CMK (cell line): ENCODE measurements around the gene NLRP12.
A peak's percentile ranks its signal among the peaks of the same experiment; 100 is the strongest.
"Not testable (repeated sequence)": the region's sequence is repeated elsewhere in the genome, so short reads cannot be mapped to it uniquely, and the experiment has no call there.

ENCODE experiments used
- DNase-seq: peaks from one replicate; pipeline ENCODE4 v3.0.0-alpha.2; 2010; ENCODE audit warnings: low read depth

NLRP12 gene, protein sequence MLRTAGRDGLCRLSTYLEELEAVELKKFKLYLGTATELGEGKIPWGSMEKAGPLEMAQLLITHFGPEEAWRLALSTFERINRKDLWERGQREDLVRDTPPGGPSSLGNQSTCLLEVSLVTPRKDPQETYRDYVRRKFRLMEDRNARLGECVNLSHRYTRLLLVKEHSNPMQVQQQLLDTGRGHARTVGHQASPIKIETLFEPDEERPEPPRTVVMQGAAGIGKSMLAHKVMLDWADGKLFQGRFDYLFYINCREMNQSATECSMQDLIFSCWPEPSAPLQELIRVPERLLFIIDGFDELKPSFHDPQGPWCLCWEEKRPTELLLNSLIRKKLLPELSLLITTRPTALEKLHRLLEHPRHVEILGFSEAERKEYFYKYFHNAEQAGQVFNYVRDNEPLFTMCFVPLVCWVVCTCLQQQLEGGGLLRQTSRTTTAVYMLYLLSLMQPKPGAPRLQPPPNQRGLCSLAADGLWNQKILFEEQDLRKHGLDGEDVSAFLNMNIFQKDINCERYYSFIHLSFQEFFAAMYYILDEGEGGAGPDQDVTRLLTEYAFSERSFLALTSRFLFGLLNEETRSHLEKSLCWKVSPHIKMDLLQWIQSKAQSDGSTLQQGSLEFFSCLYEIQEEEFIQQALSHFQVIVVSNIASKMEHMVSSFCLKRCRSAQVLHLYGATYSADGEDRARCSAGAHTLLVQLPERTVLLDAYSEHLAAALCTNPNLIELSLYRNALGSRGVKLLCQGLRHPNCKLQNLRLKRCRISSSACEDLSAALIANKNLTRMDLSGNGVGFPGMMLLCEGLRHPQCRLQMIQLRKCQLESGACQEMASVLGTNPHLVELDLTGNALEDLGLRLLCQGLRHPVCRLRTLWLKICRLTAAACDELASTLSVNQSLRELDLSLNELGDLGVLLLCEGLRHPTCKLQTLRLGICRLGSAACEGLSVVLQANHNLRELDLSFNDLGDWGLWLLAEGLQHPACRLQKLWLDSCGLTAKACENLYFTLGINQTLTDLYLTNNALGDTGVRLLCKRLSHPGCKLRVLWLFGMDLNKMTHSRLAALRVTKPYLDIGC

DNA sequence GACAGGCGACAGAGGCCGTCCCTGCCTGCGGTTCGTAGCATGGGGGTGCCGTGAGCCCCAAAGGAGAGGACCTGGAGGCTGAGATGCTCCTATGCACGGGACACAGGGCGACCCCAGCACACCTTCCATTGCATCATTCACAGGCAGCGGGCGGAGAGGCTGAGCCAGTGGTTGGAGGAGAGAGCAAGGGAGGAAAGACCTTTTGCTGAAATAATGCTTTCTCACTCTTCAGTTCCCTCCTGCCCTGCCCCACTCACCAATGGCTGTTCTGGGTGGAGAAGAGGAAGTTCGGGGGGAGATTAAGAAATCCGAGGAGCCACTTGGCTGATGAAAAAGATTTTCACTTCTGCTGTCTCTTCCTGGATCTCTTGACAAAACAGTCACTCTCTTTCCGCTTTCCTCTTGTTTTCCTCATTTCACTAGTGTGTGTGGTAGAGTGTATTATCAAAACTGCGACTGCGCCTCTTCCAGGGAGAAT, at the start of gene NLRP12:
TSS of gene NLRP12 (minus strand) at position 181 of the 478 bp plus-strand sequence. CDS start at position 41, 140 bp downstream.
- no peak for DNase-seq

DNA sequence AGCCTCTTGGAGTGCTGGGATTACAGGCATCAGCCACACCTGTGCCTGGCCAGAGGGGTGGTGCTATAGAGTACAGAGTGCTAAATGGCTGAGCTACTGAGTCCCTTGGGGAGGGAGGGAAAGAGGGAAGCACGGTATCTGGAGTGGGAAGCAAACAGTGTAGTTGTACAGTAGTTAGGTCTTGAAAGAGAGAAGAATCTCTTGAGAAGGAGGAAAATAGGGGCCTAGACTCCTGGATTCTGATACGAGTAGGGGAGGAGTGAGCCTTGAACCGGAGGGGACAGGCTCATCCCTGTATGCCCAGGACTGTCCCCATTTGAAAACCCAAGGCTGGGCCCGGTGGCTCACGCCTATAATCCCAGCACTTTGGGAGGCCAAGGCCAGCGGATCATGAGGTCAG, 48.6 kb upstream of the NLRP12 start:
- no peak for DNase-seq

DNA sequence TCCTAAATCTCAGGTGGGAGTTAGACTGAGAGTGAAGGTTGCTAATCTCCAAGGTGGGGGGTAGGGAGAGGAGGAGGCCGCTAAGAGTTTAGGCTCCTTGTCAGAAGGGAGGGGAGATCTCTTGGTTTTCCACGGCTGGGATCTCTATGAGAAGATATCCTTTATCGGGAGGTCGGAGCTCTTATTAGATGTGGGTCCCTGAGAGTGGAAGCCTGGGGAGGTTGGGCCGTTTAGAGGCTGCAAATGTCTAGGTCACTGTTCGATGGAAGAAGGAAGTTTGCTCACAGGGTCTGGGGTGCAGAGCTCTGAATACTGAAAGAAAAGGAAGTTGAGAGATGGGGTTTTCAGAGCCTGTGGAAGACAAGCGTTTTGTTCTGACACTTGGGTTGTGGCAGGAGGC, 47.3 kb upstream of the NLRP12 start:
- no peak for DNase-seq

DNA sequence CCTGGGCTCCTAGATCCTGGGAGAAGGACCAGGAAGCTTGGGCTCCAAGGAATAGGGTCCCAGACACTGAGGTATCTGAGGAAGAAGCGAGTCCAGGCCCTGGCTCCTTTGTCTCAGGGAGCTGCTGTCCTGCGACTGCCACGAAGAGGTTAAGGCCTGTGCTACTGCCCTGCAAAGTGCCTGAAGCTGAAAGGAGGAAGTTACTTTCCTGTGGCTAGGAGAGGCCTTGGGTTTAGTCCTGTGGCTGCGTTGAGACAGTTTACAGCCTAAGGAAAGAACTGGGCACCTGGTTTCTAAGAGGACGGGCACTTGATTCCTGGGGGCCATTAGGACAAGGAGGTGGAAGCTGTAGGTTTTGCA, 46.4 kb upstream of the NLRP12 start:
- no peak for DNase-seq

DNA sequence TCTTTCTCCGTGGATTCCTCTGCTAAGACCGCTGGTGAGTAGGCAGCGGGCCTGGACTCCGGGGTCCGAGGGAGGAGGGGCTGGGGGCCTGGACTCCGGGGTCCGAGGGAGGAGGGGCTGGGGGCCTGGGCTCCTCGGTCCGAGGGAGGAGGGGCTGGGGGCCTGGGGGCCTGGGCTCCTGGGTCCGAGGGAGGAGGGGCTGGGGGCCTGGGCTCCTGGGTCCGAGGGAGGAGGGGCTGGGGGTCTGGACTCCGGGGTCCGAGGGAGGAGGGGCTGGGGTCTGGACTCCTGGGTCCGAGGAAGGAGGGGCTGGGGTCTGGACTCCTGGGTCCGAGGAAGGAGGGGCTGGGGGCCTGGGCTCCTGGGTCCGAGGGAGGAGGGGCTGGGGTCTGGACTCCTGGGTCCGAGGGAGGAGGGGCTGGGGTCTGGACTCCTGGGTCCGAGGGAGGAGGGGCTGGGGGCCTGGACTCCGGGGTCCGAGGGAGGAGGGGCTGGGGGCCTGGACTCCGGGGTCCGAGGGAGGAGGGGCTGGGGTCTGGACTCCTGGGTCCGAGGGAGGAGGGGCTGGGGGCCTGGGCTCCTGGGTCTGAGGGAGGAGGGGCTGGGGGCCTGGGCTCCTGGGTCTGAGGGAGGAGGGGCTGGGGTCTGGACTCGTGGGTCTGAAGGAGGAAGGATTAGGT, 45.8 kb upstream of the NLRP12 start:
- not testable (repeated sequence) for DNase-seq

DNA sequence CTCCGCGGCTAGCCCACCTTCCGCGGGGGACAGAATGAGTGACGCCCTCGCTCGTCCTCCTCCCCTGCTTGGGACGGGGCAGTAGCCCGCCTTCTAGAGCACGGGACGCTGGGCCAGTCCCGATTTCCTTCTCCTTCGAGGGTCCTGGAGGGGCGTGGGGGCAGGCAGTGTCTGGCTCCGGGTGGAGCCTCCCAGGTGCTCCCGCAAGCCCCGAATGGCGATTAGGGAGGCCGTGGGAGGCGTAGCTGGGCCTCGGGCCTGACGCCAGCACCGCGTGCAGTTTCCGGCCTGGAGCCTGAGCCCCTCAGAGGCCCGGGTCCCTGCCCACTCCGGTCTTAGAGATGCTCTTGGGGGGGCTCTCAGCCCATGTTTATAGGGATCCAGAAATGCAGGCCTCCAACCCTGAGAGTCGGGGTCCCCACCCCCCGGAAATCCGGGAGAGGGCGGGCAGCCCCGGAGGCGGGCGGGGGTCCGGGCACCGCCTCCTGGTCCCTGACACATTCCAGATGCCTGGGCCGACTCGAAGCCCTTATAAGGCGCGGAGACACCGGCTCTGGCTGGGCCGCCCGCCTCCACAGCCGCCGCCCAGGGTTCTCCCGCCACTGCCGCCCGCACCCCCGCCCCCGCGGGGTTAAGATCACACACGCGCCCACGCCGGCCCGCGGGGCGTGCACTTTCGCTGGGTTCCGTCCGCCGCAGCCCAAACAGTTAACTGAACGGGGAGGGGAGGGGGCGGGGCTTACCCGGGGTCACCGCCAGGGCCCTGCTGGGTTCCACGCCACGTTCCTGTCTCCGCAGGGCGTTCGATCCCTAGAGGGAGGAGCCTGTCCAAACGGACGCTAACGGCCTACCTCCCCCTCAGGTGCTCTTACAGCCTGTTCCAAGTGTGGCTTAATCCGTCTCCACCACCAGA, 45.0 kb upstream of the NLRP12 start:
- peak; percentile 94 for DNase-seq

DNA sequence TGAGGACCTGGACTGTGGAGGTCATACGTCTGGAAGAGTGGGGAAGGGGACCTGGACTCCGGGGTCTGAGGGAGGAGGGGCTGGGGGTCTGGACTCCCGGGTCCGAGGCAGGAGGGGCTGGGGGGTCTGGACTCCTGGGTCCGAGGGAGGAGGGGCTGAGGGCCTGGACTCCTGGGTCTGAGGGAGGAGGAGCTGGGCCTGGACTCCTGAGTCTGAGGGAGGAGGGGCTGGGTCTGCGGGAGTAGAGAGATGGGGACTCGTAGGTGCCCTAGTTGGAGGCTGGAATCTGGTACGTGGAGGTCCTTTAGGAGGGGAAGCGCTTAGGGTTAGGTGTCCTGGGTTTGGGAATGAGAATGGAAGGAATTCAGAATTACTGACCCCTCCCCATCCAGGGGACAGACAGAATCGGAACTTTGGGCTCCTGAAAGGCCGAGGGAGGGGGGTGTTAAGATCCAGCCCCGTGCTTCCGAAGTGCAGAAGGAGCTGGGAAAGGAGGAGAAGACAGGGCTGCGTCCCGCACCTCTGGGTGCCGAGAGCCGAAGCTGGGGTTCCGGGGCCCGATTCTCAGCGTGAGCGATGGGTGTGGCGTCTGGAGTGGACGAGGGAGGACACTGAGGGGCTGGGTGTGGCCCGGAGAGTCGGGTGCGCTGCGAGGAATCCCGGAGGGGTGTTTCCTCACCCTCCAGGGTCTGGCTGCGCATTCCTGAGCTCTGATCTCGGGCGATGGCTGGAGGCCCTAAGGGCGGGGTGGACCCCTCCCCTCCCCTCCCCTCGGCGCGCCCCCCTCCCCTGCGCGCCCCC, 44.2 kb upstream of the NLRP12 start:
- no peak for DNase-seq

DNA sequence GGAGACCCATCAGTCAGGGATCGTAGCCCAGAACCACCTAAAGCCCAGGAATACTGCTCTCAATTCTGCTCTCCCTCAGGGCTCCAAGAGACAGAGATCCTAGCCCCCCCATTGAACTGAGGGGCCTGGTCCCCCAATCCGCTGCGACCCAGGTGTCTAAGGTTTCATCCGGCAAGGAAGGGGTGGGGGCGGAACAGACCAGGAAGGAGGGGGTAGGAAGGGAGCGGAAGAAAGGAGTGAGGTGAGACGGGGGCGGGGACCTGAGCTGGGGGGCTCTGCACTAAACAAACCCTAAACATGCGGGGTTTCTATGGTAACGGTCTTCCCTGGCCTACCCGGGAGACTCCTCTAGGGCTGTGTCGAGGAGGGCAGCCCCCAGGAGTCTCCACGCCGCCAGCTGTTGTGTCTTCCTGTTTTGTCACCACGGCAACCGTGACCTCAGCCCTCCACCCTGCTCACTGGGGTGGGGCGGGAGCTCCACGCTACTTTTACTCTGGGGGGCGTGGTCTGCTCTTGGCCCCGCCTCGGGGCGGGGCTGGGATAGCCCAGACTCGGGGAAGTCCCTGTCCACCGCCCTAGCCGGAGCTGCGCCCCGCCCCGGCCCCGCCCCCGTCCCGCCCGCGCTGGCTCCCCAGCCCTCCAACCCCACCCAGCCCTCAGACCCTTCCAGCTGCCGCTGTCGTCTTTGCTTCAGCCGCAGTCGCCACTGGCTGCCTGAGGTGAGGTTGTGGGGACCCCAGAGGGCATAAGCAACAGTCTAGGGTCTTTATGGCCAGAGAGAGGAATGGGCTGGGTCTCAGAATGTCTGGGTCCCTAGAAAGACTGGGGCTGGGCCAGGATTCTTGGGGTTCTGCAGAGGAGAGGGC, 43.3 kb upstream of the NLRP12 start, which contains the start of gene MYADM:
TSS of gene MYADM (plus strand) at position 659 of the 866 bp plus-strand sequence. CDS start 5,647 bp downstream, outside the sequence.
- peak; percentile 97 for DNase-seq

DNA sequence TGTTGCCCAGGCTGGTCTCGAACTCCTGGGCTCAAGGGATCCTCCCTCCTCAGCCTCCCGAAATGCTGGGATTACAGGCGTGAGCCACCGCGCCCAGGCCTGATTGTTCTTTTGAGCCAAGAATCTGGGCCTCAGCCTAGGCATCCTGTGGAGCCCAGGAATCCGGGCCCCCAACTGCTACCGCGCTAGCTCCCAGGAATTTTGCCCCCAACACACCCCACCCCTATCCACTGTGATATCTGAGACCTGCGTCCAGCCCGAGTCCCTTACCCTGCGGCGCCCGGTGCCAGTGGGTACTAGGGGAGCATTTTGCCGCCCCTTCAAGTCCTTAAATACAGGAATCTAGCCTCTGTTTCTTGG, 42.7 kb upstream of the NLRP12 start:
- DNase-seq = no peak

DNA sequence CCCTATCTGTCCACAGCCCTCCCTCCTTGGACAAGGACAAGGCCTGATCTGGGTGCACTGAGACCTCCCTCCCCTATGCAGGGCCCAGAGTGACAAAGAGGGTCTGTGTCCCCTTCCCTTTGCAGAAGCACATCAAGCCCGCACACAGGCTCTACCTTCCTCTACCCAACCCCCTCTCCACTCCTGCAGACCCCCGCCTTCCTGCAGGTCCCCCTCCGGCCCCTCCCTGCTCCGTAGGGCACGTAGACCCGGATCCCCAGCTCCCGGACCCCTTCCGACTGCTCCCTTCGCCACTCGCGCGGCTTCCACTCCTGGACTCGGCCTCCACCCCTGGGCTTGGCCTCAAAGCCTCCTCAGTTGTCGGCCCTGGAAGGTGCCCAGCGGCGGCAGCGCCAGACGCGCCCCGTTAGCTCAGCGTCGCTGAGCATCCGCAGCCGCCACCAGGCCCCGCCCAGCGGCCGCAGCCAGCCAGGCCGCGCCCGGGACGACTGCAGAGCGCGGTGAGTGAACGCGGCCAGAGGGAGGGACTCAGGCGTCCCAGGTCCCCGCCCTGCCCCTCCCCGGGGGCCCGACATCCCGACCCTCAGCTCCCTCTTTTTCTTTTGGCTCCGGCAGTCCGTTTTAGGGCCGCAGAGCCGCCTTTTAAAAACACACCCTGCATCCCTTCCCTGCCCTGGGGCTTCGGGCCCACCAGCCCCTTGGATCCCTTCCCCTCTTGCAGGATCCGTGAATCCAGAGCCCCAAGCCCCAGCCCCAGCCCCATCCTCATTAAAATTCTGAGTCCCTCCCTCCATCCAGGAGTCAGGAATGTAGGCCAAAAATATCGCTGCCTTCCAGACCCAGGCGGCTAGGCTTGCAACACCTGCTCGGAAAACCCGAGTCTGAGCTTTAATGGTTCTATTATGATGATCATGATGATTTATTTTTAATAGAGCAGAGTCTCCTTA, 42.1 kb upstream of the NLRP12 start:
- DNase-seq = no peak

DNA sequence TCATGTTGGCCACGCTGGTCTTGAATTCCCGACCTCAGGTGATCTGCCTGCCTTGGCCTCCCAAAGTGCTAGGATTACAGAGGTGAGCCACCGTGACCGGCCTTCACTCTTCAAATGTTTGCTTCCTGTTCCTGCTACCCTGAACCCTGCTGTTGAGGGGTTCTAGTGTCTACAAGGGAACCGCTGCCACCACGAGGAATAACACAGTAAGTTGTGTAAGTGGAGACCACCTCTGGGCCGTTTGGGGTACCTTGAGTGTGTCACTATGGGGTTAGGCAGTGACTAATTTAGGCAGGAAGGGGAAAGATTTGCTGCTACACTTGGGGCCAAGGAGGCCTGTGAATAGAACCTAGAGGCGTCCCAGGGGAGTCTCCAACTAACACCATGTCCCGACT, 41.4 kb upstream of the NLRP12 start:
- DNase-seq = no peak

DNA sequence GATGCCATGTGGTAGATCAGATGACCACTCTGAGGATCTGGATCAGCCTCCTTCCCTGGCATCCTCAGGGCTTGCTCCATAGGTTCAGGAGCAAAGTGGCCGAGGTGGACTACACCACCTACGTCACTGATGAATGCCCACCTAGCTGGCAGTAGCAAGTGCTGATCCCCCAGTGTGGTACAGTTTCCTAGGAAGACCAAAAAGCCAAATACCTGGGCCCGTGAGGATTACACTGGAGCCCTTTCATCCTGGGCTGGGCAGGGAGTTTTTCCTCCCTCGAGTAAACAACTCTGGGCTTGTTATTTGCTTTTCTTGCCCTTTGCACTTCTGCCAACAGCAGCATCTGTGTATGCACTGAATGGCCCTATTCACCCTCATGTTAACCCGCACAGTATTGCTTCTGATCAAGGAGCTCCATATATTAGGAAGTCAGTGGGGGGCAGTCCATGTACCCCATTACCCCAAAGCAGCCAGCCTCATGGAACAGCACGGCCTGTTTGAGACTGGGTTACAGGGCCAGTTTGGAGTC, 40.3 kb upstream of the NLRP12 start:
- no peak for DNase-seq

DNA sequence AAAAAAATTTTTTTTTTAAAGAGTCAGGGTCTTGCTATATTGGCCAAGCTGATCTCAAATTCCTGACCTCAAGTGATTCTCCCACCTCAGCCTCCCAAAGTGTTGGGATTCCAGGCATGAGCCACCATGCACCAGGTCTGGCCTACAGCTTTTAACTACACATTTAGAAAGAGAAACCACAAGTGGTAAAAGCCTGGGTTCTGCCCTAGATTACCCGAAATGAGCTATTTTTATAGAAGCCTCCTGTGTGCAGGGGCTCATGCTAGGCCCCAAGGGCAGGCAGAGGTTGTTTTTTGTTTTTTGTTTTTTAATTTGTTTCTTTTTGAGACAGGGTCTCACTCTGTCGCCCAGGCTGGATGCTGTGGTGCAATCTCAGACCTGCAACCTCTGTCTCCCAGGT, 29.6 kb upstream of the NLRP12 start:
- DNase-seq = no peak

DNA sequence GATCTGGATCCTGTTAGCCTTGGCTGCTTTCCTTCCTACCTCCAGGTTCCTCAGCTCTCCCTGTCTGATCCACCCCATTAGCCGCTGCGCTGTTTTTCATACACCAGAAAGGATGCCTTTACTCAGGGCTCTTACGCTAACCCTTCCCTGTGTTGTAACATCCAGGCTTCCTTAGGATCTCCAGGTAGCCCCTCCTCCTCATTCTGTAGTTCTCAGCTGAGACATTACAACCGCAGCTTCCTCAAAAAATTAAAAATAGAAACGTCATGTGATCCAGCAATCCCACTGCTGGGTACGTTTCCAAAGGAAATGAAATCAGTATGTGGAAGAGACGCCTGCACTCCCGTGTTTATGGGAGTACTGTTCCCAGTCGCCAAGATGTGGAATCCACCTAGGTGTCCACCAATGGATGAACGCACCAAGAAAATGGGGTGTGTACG, 25.1 kb upstream of the NLRP12 start:
- no peak for DNase-seq

DNA sequence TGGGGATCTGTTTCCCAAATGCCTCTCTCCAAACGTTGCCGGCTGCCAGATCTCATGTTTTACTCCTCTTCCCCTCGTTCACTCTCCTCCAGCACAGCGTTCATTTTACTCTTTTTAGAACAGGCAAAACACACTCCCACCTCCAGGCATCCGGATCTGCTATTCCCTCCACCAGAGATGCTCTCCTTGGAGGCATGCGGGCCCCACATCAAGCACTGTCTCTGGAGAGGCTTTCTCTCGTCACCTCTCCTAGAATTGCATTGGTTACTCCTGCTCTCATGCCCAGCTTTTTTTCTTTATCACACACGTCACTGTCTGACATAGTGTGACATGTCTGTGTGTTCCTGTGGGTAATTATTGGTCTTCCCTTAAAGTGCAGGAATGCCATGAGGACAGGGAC, 23.4 kb upstream of the NLRP12 start:
- no peak for DNase-seq

DNA sequence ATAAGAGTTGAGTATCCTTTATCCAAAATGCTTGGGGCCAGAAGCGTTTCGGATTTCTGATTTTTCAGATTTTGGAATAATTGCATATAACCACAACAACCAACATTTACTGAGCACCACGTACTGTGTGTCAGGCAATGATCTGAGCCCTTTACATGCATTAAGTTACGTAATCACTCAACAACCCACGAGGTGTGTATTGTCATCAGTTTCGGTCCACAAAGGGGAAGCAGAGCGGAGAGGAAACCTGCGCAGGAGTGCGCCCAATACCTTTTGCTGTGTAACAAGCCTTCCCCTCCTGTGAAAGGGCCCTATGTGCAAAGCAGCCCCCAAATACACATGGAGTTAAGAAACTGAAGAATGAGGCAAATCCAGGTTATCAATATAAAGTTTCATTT, 20.7 kb upstream of the NLRP12 start:
- no peak for DNase-seq

DNA sequence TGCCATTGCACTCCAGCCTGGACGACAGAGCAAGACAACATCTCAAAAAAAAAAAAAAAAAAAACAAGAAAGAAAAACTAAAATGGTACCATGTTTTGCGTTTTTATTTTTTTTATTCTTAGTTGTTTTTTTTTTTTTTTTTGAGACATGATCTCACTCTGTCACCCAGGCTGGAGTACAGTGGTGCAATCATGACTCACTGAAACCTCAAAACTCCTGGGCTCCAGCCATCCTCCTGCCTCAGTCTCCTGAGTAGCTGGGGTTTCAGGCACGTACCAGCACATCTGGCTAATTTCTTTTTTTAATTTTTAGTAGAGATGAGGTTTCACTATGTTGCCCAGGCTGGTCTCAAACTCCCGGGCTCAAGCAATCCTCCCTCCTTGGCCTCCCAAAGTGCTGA, 16.8 kb upstream of the NLRP12 start:
- DNase-seq = not testable (repeated sequence)

DNA sequence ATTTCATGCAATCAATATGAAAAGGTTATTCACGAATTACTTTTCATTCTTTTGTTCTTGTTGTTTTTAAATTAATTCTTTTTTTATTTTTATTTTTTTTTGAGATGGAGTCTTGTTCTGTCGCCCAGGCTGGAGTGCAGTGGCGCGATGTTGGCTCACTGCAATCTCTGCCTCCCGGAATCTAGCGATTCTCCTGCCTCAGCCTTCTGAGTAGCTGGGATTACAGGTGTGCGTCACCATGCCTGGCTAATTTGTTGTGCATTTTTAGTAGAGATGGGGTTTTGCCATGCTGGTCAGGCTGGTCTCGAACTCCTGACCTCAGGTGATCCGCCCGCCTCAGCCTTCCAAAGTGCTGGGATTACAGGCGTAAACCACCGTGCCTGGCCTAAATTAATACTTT, 16.1 kb upstream of the NLRP12 start:
- not testable (repeated sequence) for DNase-seq
